GM18499 (cell line): Measurements from ENCODE around the gene DAP.
"Not testable (repeated sequence)": the region's sequence is repeated elsewhere in the genome, so short reads cannot be mapped to it uniquely, and the experiment has no call there.

Experiments used
- ATAC-seq: cut with Tn5 transposase; IDR thresholded peaks from one replicate; pipeline ENCODE4 v1.9.1; 2021; ENCODE audit warnings: moderate number of reproducible peaks; ENCODE audit not compliant: insufficient read depth, unreplicated experiment

DAP gene

GRCh38 chr5:10636363-10637142 is 124.5 kb downstream of the DAP start:
- no peak for ATAC-seq

GRCh38 chr5:10635867-10636350 is 125.1 kb downstream of the DAP start:
- ATAC-seq, result no peak

DNA sequence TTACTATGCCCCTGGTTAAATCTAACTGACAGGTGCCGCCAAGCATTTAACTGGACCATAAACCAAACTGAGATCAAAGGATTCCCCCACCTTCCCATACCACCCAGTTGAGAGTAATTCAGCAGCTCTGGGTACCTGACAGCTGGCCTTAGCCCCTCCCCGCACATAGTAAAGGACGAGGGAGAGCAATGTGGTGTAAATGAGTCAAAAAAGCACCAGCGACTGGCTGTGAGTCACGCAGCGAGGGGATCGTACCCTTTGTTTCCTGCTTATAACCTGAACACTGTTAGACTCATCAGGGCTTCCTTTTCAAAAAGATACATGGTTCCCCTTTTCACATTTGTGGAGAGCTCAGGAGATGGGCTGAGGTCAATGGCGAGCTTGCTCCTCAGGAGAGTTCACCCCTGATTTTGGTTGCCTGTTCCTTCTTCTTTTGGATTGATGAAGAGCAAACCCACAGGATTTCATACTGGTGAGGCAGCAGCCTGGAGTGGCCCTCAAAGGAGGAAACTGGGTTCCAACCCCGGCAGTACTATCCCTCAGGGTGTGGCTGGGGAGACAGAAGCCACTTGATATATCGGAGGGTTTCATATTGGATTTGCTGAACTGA is 125.7 kb downstream of the DAP start:
- peak; percentile 57 for ATAC-seq

DNA sequence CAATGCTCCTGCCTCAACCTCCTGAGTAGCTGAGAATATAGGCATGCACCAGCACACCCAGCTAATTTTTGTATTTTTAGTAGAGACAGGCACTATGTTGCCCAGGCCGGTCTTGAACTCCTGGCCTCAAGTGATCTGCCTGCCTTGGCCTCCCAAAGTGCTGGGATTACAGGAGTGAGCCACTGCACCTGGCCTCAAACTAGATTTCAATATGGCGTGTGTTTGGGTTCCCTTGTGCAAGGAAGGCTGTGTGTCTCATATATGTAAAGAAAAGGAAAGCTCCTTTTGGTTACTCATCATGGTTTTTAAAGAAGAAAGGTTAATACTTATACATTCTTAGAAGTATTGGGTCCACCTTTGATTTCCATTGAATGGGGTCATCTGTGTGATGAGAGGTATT is 126.5 kb downstream of the DAP start:
- ATAC-seq, result no peak

GRCh38 chr5:10634050-10634449 is 127.0 kb downstream of the DAP start:
- ATAC-seq, result no peak

DNA sequence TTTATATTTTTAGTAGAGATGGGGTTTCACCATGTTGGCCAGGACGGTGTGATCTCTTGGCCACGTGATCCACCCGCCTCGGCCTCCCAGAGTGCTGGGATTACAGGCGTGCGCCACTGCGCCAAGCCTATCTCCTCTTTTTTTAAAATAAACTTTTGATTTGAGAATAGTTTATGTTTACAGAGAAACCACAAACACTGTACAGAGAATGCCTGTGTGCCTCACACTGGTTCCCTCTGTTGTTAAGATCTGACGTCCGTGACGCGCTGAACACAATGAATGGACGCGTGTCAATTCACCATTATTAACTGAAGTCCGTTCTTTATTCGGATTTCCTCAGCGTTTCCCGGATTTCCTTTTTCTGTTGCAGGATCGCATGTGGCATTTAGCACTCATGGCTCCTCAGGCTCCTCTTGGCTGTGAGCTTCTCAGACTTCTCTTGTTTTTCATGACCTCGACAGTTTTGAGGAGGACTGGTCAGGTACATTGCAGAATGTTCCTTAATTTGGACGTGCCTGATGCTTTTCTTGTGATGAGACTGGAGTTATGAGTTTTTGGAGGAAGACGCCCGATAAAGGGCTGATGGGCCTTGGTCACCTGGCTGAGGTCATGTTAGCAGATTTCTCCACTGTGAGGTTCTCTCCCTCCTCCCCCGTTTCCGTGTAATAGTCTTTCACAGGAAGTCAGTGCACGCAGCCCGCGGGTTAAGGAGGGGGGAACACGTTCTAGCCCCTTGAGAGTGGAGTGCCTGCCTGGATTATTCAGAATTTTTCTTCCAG is 127.6 kb downstream of the DAP start:
- no peak for ATAC-seq

DNA sequence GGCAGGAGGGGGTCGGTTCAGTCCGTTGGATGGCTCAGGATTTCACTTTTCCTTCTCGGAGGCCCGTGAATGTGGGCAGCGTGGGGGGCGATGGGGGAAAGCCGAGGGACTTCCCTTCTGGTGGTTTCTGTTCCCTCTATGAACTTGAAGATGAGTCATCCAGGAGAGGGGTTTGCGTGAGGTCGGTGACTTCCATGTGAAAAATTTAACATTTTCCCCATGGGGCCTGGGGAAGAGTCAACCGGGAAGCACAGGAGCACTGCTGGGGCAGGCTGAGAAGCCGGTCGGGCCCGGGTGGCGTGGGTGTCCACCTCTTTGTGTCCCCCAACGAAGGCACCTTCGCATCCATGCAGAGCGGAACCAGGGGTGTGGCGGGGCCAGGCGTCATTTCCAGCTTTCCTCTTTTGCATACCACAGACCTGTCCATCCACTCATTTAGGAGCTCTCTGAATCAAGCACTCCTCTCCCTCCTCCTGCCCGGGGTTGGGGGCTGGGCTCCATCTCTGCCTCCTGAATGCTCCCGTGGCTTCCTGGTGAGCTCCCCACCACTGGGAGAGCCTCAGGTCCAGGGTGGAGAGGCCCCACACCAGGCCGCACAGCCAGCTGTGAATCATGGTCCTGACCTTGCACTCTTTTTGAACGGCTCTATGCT is 128.8 kb downstream of the DAP start:
- ATAC-seq, result peak; percentile 31

DNA sequence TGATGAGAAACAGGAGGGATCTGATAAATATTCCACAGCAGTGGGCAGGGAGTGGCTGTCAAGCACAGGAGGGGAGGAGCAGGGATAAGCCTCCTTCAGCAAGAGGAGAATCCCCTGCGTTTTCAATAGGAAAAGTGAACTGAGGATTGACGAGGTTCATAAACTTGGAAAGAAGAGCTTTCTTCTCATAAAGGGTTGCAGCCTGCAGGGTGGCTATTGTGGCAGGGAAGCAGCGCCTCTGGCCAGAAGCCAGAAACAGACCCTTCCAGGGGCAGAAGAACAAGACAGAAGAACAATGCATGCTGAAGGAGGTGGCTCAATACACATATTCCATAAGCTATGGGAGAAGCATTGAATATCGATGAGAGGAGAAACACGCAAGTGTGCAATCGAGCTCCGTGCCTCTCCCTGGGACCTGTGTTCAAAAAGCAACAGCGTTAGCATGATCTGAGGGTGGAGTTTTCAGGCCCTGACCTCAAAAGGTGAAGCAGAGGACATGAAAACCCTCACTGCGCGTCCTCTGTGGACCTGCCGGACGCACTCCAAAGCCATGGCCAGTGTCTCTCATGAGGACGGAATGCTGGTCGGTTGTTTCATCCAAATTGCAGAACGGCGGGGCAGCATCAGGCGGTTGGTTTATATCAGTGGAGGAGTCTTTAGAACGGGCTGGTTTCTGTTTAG is 129.6 kb downstream of the DAP start:
- ATAC-seq, result peak; percentile 2

DNA sequence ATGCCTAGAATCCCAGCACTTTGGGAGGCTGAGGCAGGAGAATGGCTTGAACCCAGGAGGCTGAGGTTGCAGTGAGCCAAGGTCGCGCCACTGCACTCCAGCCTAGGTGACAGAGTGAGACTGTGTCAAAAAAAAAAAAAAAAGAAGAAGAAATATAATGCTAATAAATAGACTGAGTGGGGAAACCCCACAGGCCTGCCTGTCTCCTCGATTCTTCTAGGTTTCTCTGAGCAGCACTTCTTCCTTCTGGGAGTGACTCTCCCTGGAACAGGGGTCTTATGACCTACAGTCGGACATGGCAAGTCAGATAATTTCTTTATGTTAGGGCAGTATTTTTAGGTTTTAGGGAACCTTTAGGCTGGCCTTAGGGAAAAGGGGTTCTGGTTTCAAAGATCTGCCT is 130.3 kb downstream of the DAP start:
- ATAC-seq, result not testable (repeated sequence)

GRCh38 chr5:10630126-10630525 is 130.9 kb downstream of the DAP start:
- no peak for ATAC-seq

DNA sequence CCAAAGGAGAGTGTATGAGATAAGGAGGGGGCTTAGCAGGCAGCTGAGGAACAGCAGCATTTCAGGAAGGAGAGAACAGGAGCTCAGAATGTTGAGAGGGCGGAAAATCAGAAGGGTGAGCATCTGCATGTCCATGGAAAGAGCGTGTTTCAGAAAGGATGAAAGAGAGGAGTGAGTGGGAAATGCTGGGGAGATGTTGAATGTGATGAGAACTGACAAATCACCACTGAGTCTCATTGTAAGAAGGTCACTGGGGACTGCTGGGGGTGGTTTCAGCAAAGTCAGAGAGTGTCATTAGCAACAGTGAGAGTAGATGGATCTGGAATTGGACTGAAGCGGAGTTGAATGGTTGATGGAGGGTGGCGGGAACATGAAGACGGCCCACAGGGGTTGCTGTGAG is 131.4 kb downstream of the DAP start:
- ATAC-seq, result no peak
